Endothelial cell of umbilical vein (primary cell): ENCODE results near the gene BABAM2. TPM values are rescaled to one million over a fixed set of nuclear protein-coding genes. Genes with fewer than 3 reads are reported as not detected.

Experiments used
- BruUV-seq: library from RNA; stranded (reverse); fragments of 400-500 nt; replicated peaks from 2 replicates; lab custom pipeline; 2021; lab: Mats Ljungman, UMichigan
- CTCF ChIA-PET: fragments of 300-600, 350-600 bp; sonication (Branson Sonifier 250); formaldehyde crosslinking; loops from one replicate; lab custom pipeline; 2021; ENCODE audit warnings: antibody characterized with exemption, inconsistent platforms; lab: Charles Lee
- POLR2A ChIA-PET: fragments of 300-600, 350-600 bp; sonication (Branson Sonifier 250); formaldehyde crosslinking; loops from one replicate; lab custom pipeline; 2021; ENCODE audit warnings: antibody characterized with exemption, inconsistent platforms; lab: Charles Lee
- DNase-seq: peaks from one replicate; pipeline ENCODE4 v3.0.0-alpha.2; 2011; ENCODE audit warnings: low read depth, low spot score
- FAIRE-seq: peaks from 2 replicates; lab custom pipeline; 2011; peaks lifted over from hg19 to GRCh38; lab: Jason Lieb, UNC
- H2AFZ ChIP-seq: 2 replicates; pipeline ENCODE4 v1.6.0; 2012; ENCODE audit warnings: low read depth, low read length, control low read depth, inconsistent platforms
- H3K27ac ChIP-seq: 2 replicates; pipeline ENCODE4 v1.5.1; 2011; ENCODE audit warnings: low read depth, mild to moderate bottlenecking, control low read depth, low read length, moderate library complexity; ENCODE audit not compliant: insufficient read depth
- H3K27me3 ChIP-seq, 2 experiments: 2 replicates each; pipeline versions ENCODE4 v1.6.0 to v1.6.1; 2011; ENCODE audit warnings: low read length in 2 of 2, mixed read lengths in 1 of 2; ENCODE audit not compliant: control insufficient read depth in 2 of 2, insufficient read depth in 2 of 2
- H3K36me3 ChIP-seq, 2 experiments: 2 replicates in 1 of 2; 3 replicates in 1 of 2; pipeline ENCODE4 v1.5.1; 2011; ENCODE audit warnings: low read length in 2 of 2, mild to moderate bottlenecking in 1 of 2, moderate library complexity in 1 of 2; ENCODE audit not compliant: control insufficient read depth in 2 of 2, insufficient read depth in 2 of 2; ENCODE audit errors: extremely low read depth in 1 of 2
- H3K4me1 ChIP-seq: 3 replicates; pipeline ENCODE4 v1.5.1; 2011; ENCODE audit warnings: mild to moderate bottlenecking, low read length; ENCODE audit not compliant: control insufficient read depth, insufficient read depth; ENCODE audit errors: extremely low read depth
- H3K4me2 ChIP-seq: 2 replicates; pipeline ENCODE4 v1.6.1; 2011; ENCODE audit warnings: low read length, control low read depth, mixed read lengths; ENCODE audit not compliant: insufficient read depth
- H3K4me3 ChIP-seq, 3 experiments: fragments of 200-600 bp in 1 of 3; sonication (generic), shearing (Covaris generic) in 1 of 3; replicated peaks in 1 of 3; 2 replicates each; pipeline ENCODE4 v1.5.1; 2011 to 2016; ENCODE audit warnings: control low read depth in 3 of 3, low read length in 3 of 3, mild to moderate bottlenecking in 2 of 3, inconsistent platforms in 1 of 3, low read depth in 1 of 3, moderate library complexity in 1 of 3; ENCODE audit not compliant: insufficient read depth in 1 of 3
- H3K79me2 ChIP-seq: 2 replicates; pipeline ENCODE4 v1.6.0; 2012; ENCODE audit warnings: low read length, inconsistent platforms; ENCODE audit not compliant: control insufficient read depth, insufficient read depth
- H3K9ac ChIP-seq: replicated peaks from 2 replicates; pipeline ENCODE3; 2011; ENCODE audit warnings: low read length, control low read depth; ENCODE audit not compliant: insufficient read depth; ENCODE audit errors: extremely low read depth
- H3K9me1 ChIP-seq: replicated peaks from 3 replicates; pipeline ENCODE4 v1.6.0; 2011; ENCODE audit warnings: mild to moderate bottlenecking, low read length; ENCODE audit not compliant: control insufficient read depth, insufficient read depth; ENCODE audit errors: extremely low read depth
- H3K9me3 ChIP-seq: replicated peaks from 2 replicates; pipeline ENCODE4 v1.5.1; 2012; ENCODE audit warnings: low read length, inconsistent platforms; ENCODE audit not compliant: control insufficient read depth, insufficient read depth
- H4K20me1 ChIP-seq: replicated peaks from 2 replicates; pipeline ENCODE3; 2011; ENCODE audit warnings: mild to moderate bottlenecking, low read length; ENCODE audit not compliant: control insufficient read depth, insufficient read depth; ENCODE audit errors: extremely low read depth
- EZH2 ChIP-seq: IDR thresholded peaks from 2 replicates; pipeline ENCODE4 v1.6.1; 2012; ENCODE audit warnings: borderline replicate concordance, low read depth, mild to moderate bottlenecking, moderate library complexity, low read length, inconsistent platforms; ENCODE audit not compliant: severe bottlenecking
- FOS ChIP-seq: IDR thresholded peaks from 2 replicates; pipeline ENCODE4 v1.6.1; 2011; ENCODE audit warnings: mild to moderate bottlenecking, low read length, moderate library complexity, borderline replicate concordance; ENCODE audit not compliant: insufficient read depth
- GATA2 ChIP-seq: IDR thresholded peaks from 2 replicates; pipeline ENCODE4 v1.7.0; 2011; ENCODE audit warnings: low read depth, mild to moderate bottlenecking, moderate library complexity, mixed read lengths, low read length; ENCODE audit not compliant: insufficient read length, insufficient read depth
- JUN ChIP-seq: IDR thresholded peaks from 2 replicates; pipeline ENCODE4 v1.6.1; 2011; ENCODE audit warnings: borderline replicate concordance, low read depth; ENCODE audit not compliant: insufficient read length, insufficient read depth
- MAX ChIP-seq: IDR thresholded peaks from 2 replicates; pipeline ENCODE4 v1.6.1; 2011; ENCODE audit not compliant: insufficient read depth, insufficient read length
- MYC ChIP-seq: IDR thresholded peaks from one replicate; pipeline ENCODE4 v1.6.1; 2011; ENCODE audit warnings: mild to moderate bottlenecking, low read depth, low read length
- POLR2A ChIP-seq: IDR thresholded peaks from 2 replicates; pipeline ENCODE4 v1.6.1; 2012; ENCODE audit warnings: low read depth, mild to moderate bottlenecking, control low read depth, low read length
- POLR2AphosphoS5 ChIP-seq: IDR thresholded peaks from 2 replicates; pipeline ENCODE4 v1.6.1; 2012; ENCODE audit warnings: low read depth, mild to moderate bottlenecking, control low read depth, low read length, moderate library complexity; ENCODE audit not compliant: insufficient read depth
- dilution Hi-C: fragments of 300-500 bp; cut with MboI; formaldehyde crosslinking; loops from one replicate; pipeline ENCODE4 v1.15.0; 2019; ENCODE audit warnings: low sequenced_read_pairs; ENCODE audit not compliant: extremely low pct_ligation_motif_present
- intact Hi-C: fragments of 100-400 bp; cut with micrococcal nuclease; formaldehyde crosslinking; loops from one replicate; pipeline ENCODE4 v1.10.0; 2022
- polyA plus RNA-seq, 4 experiments: library from polyadenylated mRNA; depleted of rRNA in 3 of 4; stranded (reverse) in 3 of 4; unstranded in 1 of 4; fragments of >200 nt; gene quantifications; 2 replicates each; pipeline versions ENCODE4 v1.2.1 to v1.2.3, GENCODE V29; 2011 to 2012; ENCODE audit warnings: missing spikeins in 1 of 4
- total RNA-seq: library from RNA; stranded (reverse); gene quantifications from 2 replicates; pipeline ENCODE4 v1.2.3, GENCODE V29; 2021
- TF ChIP-seq, protein P1 (sequence below), 2 donors: IDR thresholded peaks; 1 replicate in 1 of 2; 2 replicates in 1 of 2; pipeline ENCODE4 v1.5.1; 2011; ENCODE audit warnings: low read length in 2 of 2, mild to moderate bottlenecking in 2 of 2, moderate library complexity in 2 of 2, control low read depth in 1 of 2, inconsistent platforms in 1 of 2, low read depth in 1 of 2; ENCODE audit not compliant: insufficient read depth in 1 of 2; ENCODE audit errors: extremely low read depth in 1 of 2

BABAM2 gene
- total and polyA plus RNA-seq, 2 donors (not counting 3 experiments of a cell fraction or from before 2014, with no cell fraction given): 19.9 to 27.6 TPM

DNA sequence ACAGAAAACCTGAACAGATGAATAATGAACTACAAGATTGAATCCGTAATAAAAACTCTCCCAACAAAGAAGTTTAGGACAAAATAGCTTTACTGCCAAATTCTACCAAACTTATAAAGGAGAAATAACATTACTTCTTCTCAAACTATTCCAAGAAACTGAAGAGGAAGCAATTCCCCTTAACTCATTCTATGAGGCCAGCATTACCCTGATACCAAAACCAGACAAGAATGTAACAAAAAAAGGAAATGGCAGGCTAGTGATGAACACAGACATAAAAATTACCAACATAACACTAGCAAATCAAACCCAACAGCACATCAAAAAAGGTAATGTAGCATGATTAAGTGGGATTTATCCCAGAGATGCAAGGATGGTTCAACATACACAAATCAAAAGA, 288.4 kb downstream of the BABAM2 start:
- Histone ChIP-seq H3K79me2 (no peaks in the 10 kb centered on the region), H2AFZ (no peak overlapping the region), H3K36me3 (no peaks in the 10 kb centered on the region), H3K9ac (no peak overlapping the region), H3K4me2 (no peak overlapping the region), H3K27ac (no peak overlapping the region), H4K20me1 (no peaks in the 10 kb centered on the region), H3K9me1 (no peaks in the 10 kb centered on the region), H3K9me3 (no peaks in the 10 kb centered on the region), H3K27me3 (no peaks in the 10 kb centered on the region), H3K4me1 (no peaks in the 10 kb centered on the region), H3K4me3 (no peak overlapping the region)
- TF ChIP-seq JUN (no peak), MYC (no peak), GATA2 (no peak), MAX (no peak), EZH2 (no peak), FOS (no peak), POLR2AphosphoS5 (no peak), POLR2A (no peak)
- TF ChIP-seq, protein P1, sequence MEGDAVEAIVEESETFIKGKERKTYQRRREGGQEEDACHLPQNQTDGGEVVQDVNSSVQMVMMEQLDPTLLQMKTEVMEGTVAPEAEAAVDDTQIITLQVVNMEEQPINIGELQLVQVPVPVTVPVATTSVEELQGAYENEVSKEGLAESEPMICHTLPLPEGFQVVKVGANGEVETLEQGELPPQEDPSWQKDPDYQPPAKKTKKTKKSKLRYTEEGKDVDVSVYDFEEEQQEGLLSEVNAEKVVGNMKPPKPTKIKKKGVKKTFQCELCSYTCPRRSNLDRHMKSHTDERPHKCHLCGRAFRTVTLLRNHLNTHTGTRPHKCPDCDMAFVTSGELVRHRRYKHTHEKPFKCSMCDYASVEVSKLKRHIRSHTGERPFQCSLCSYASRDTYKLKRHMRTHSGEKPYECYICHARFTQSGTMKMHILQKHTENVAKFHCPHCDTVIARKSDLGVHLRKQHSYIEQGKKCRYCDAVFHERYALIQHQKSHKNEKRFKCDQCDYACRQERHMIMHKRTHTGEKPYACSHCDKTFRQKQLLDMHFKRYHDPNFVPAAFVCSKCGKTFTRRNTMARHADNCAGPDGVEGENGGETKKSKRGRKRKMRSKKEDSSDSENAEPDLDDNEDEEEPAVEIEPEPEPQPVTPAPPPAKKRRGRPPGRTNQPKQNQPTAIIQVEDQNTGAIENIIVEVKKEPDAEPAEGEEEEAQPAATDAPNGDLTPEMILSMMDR (IDR thresholded peaks at IDR 0.05; ENCODE audit: extremely low read depth in 1 of 2, insufficient read depth in 1 of 2, low read depth in 1 of 2, low read length in 2 of 2): no peak
- BruUV-seq: no TSS peak
- CTCF ChIA-PET: interaction anchor here (0.8 kb wide), 1 partner anchor 9 kb away, joined by 3 read pairs; no protein-coding TSS in a partner anchor
- dilution Hi-C loops (no loop called here), intact Hi-C loops (no loop called here)
- FAIRE-seq (no peak), DNase-seq (no peak)
- POLR2A ChIA-PET: no interaction called here
